ENCODE results near the gene DCLRE1A. TPM values are rescaled to one million over a fixed set of nuclear protein-coding genes. Genes with fewer than 3 reads are reported as not detected.
"Not testable (repeated sequence)": the region's sequence is repeated elsewhere in the genome, so short reads cannot be mapped to it uniquely, and the experiment has no call there.

Gene DCLRE1A
- total and polyA plus RNA-seq, 9 of the 15 experiments (the other 6 are each of a cell fraction or from before 2014, with no cell fraction given), result 8.5 to 25.5 (median 15.5) TPM

DNA sequence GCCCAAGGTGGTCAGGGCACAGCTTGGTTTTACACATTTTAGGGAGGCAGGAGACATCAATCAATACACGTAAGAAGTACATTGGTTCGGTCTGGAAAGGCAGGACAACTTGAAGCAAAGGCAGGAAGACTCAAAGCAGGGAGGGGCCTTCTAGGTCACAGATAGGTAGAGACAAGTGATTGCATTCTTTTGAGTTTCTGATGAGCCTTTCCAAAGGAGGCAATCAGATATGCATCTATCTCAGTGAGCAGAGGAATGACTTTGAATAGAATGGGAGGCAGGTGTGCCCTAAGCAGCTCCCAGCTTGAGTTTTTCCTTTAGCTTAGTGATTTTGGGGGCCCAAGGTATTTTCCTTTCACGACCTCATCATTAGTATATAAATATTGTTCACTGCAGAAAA is 32.6 kb downstream of the DCLRE1A start:
- H3K9me1 ChIP-seq (ENCODE audit: control insufficient read depth, insufficient read depth, low read length); H3K9ac ChIP-seq (ENCODE audit: insufficient read depth in 1 of 2, low read depth in 2 of 2, low read length in 2 of 2); BruUV-seq (replicated peaks); intact Hi-C loops (cut with micrococcal nuclease); ATAC-seq; H3K4me3 ChIP-seq; H3K9me3 ChIP-seq (replicated peaks; ENCODE audit: control insufficient read depth, insufficient read depth, low read depth, low read length); FAIRE-seq; CTCF ChIA-PET (ENCODE audit: low intra/inter-chr PET ratio); H3K79me2 ChIP-seq (ENCODE audit: control insufficient read depth, insufficient read depth, low read length); H3K27ac ChIP-seq (ENCODE audit: extremely low read depth, low read depth, low read length); H4K20me1 ChIP-seq (replicated peaks; ENCODE audit: control insufficient read depth, insufficient read depth, low read length); in situ Hi-C loops (cut with MboI); H2AFZ ChIP-seq (ENCODE audit: low read depth, low read length); H3K4me2 ChIP-seq (ENCODE audit: insufficient read depth, low read length); H3K36me3 ChIP-seq (ENCODE audit: control insufficient read depth, insufficient read depth, low read length); H3K27me3 ChIP-seq (ENCODE audit: control insufficient read depth in 2 of 2, insufficient read depth in 2 of 2, low read length in 2 of 2); DNase-seq (ENCODE audit: extremely low read depth in 1 of 4, low spot score in 3 of 4); POLR2A ChIA-PET: not testable (repeated sequence)
- H3K4me1 ChIP-seq (replicated peaks in 1 of 2; ENCODE audit: control insufficient read depth in 2 of 2, insufficient read depth in 2 of 2, low read length in 2 of 2), result peaks cover 13 to 21% of the 10 kb centered on the region in 2 experiments; a peak in 3 of 5 replicates
- 49% methylated on average over 3 of the region's 3 CpGs for WGBS (ENCODE audit: insufficient coverage, low coverage, missing lambda C conversion rate)

GRCh38 chr10:113820507-113820906 is 33.4 kb downstream of the DCLRE1A start:
- Histone ChIP-seq H3K9me3 (replicated peaks; ENCODE audit: control insufficient read depth, insufficient read depth, low read depth, low read length) (no peaks in the 10 kb centered on the region), H3K4me3 (no peak overlapping the region), H3K4me2 (ENCODE audit: insufficient read depth, low read length) (peak overlapping the region; percentile 45), H3K79me2 (ENCODE audit: control insufficient read depth, insufficient read depth, low read length) (no peaks in the 10 kb centered on the region), H4K20me1 (replicated peaks; ENCODE audit: control insufficient read depth, insufficient read depth, low read length) (no peaks in the 10 kb centered on the region), H3K4me1 (replicated peaks in 1 of 2; ENCODE audit: control insufficient read depth in 2 of 2, insufficient read depth in 2 of 2, low read length in 2 of 2) (peaks cover 13 to 21% of the 10 kb centered on the region in 2 experiments; a peak in 3 of 5 replicates), H3K9me1 (ENCODE audit: control insufficient read depth, insufficient read depth, low read length) (no peaks in the 10 kb centered on the region), H2AFZ (ENCODE audit: low read depth, low read length) (peak overlapping the region; percentile 74), H3K27ac (ENCODE audit: extremely low read depth, low read depth, low read length) (0 out of 3 replicates have a peak overlapping the region, but pooled peaks have one; percentile 2), H3K36me3 (ENCODE audit: control insufficient read depth, insufficient read depth, low read length) (no peaks in the 10 kb centered on the region), H3K27me3 (ENCODE audit: control insufficient read depth in 2 of 2, insufficient read depth in 2 of 2, low read length in 2 of 2) (no peaks in the 10 kb centered on the region), H3K9ac (ENCODE audit: insufficient read depth in 1 of 2, low read depth in 2 of 2, low read length in 2 of 2) (peak overlapping the region in 1 of 2 experiments; percentile 45; a peak in 1 of 4 replicates)
- ChIA-PET POLR2A (no interaction called here), CTCF (ENCODE audit: low intra/inter-chr PET ratio) (no interaction called here)
- intact Hi-C loops (cut with micrococcal nuclease), result no loop called here
- in situ Hi-C loops (cut with MboI), result no loop called here
- ATAC-seq (peak; percentile 77), DNase-seq (ENCODE audit: extremely low read depth in 1 of 4, low spot score in 3 of 4) (peak; percentile 14 to 19 (median 15)), FAIRE-seq (no peak)
- BruUV-seq (replicated peaks), result no TSS peak
- 43% methylated on average over 4 of the region's 8 CpGs for WGBS (ENCODE audit: insufficient coverage, low coverage, missing lambda C conversion rate)
- TF ChIP-seq NFIC (IDR thresholded peaks at IDR 0.05) (peak; percentile 16; the same call in 1 of the 2 replicates), EGR1 (conservative IDR thresholded peaks at IDR 0.05) (0 out of 2 replicates have a peak, but pooled peaks have one; percentile 13), HDGF (IDR thresholded peaks at IDR 0.05) (no peak), NR1H2 (CRISPR knock-in tag; IDR thresholded peaks at IDR 0.05) (no peak), ZBTB7A (IDR thresholded peaks at IDR 0.05; ENCODE audit: borderline replicate concordance, control insufficient read depth, low read depth, low read length) (peak; percentile 54; the same call in 1 of the 2 replicates), NCOR1 (IDR thresholded peaks at IDR 0.05) (no peak), YY1 (IDR thresholded peaks at IDR 0.05; ENCODE audit: borderline replicate concordance in 1 of 3, control insufficient read depth in 1 of 3, extremely low read depth in 1 of 3, insufficient read depth in 3 of 3, insufficient read length in 1 of 3, insufficient replicate concordance in 2 of 3, low read depth in 1 of 3, low read length in 2 of 3) (no peak), PHB (CRISPR knock-in tag; IDR thresholded peaks at IDR 0.05) (no peak)
- TF ChIP-seq, protein P1, sequence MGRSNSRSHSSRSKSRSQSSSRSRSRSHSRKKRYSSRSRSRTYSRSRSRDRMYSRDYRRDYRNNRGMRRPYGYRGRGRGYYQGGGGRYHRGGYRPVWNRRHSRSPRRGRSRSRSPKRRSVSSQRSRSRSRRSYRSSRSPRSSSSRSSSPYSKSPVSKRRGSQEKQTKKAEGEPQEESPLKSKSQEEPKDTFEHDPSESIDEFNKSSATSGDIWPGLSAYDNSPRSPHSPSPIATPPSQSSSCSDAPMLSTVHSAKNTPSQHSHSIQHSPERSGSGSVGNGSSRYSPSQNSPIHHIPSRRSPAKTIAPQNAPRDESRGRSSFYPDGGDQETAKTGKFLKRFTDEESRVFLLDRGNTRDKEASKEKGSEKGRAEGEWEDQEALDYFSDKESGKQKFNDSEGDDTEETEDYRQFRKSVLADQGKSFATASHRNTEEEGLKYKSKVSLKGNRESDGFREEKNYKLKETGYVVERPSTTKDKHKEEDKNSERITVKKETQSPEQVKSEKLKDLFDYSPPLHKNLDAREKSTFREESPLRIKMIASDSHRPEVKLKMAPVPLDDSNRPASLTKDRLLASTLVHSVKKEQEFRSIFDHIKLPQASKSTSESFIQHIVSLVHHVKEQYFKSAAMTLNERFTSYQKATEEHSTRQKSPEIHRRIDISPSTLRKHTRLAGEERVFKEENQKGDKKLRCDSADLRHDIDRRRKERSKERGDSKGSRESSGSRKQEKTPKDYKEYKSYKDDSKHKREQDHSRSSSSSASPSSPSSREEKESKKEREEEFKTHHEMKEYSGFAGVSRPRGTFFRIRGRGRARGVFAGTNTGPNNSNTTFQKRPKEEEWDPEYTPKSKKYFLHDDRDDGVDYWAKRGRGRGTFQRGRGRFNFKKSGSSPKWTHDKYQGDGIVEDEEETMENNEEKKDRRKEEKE (IDR thresholded peaks at IDR 0.05; ENCODE audit: borderline replicate concordance in 1 of 2, control insufficient read depth in 1 of 2, low read depth in 2 of 2, low read length in 1 of 2), result no peak
- TF ChIP-seq, protein P2, sequence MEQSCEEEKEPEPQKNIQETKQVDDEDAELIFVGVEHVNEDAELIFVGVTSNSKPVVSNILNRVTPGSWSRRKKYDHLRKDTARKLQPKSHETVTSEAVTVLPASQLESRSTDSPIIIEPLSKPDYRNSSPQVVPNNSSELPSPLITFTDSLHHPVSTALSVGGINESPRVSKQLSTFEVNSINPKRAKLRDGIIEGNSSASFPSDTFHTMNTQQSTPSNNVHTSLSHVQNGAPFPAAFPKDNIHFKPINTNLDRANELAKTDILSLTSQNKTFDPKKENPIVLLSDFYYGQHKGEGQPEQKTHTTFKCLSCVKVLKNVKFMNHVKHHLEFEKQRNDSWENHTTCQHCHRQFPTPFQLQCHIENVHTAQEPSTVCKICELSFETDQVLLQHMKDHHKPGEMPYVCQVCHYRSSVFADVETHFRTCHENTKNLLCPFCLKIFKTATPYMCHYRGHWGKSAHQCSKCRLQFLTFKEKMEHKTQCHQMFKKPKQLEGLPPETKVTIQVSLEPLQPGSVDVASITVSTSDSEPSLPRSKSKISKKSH (CRISPR knock-in tag; IDR thresholded peaks at IDR 0.05), result no peak
